Thyroid gland (tissue), 4 donors: Measurements from ENCODE around the gene SMIM14.

Experiments used
- CTCF ChIP-seq, 6 experiments: fragments of 200-600 bp in 3 of 6; fragments of 450-650 bp in 3 of 6; sonication (generic) in 3 of 6; IDR thresholded peaks; one replicate each; pipeline ENCODE4 v1.5.1; 2016 to 2019; ENCODE audit warnings: antibody characterized with exemption in 6 of 6, mild to moderate bottlenecking in 2 of 6, inconsistent platforms in 1 of 6, moderate library complexity in 1 of 6
- POLR2A ChIP-seq, 2 donors: fragments of 450-650 bp; IDR thresholded peaks; one replicate each; pipeline ENCODE4 v1.6.1; 2017; ENCODE audit warnings: antibody characterized with exemption in 2 of 2, mild to moderate bottlenecking in 2 of 2, moderate library complexity in 1 of 2

GRCh38 chr4:39530682-39531081 lies 108.0 kb downstream of the SMIM14 start:
- TF ChIP-seq CTCF (IDR thresholded peaks at IDR 0.05): no peak
- TF ChIP-seq POLR2A (IDR thresholded peaks at IDR 0.05): no peak
